CD14-positive monocyte (primary cell): ENCODE measurements around the gene AFF2. TPM values are rescaled to one million over a fixed set of nuclear protein-coding genes. Genes with fewer than 3 reads are reported as not detected.

ENCODE experiments used
- DNase-seq, 3 donors: peaks; one replicate each; pipeline ENCODE4 v3.0.0-alpha.2; 2011 to 2022
- H2AFZ ChIP-seq: 2 replicates; pipeline ENCODE4 v1.6.0; 2012; ENCODE audit warnings: mild to moderate bottlenecking, low read depth, low read length, inconsistent platforms; ENCODE audit not compliant: insufficient read depth, poor library complexity, severe bottlenecking
- H3K27ac ChIP-seq, 2 donors: 1 replicate in 1 of 2; 2 replicates in 1 of 2; pipeline ENCODE4 v1.5.1; 2012 to 2013; ENCODE audit warnings: low read length in 2 of 2, control low read depth in 1 of 2, inconsistent platforms in 1 of 2, low read depth in 1 of 2, mild to moderate bottlenecking in 1 of 2
- H3K27me3 ChIP-seq, 2 donors: one replicate each; pipeline versions ENCODE4 v1.6.0 to v1.6.1; 2011 to 2013; ENCODE audit warnings: low read length in 2 of 2; ENCODE audit not compliant: control insufficient read depth in 2 of 2, insufficient read depth in 2 of 2
- H3K36me3 ChIP-seq, 2 donors: replicated peaks in 1 of 2; 1 replicate in 1 of 2; 2 replicates in 1 of 2; pipeline versions ENCODE4 v1.5.1 to v1.6.1; 2012 to 2013; ENCODE audit warnings: low read length in 2 of 2, control low read depth in 1 of 2, inconsistent platforms in 1 of 2, mild to moderate bottlenecking in 1 of 2; ENCODE audit not compliant: insufficient read depth in 2 of 2, control insufficient read depth in 1 of 2
- H3K4me1 ChIP-seq, 2 donors: 1 replicate in 1 of 2; 2 replicates in 1 of 2; pipeline versions ENCODE4 v1.5.1 to v1.6.1; 2012 to 2013; ENCODE audit warnings: low read length in 2 of 2, control low read depth in 1 of 2, inconsistent platforms in 1 of 2, mild to moderate bottlenecking in 1 of 2, moderate library complexity in 1 of 2; ENCODE audit not compliant: insufficient read depth in 2 of 2, control insufficient read depth in 1 of 2
- H3K4me2 ChIP-seq: replicated peaks from 2 replicates; pipeline ENCODE3; 2012; ENCODE audit warnings: low read length, moderate library complexity, mild to moderate bottlenecking; ENCODE audit not compliant: poor library complexity, severe bottlenecking; ENCODE audit errors: extremely low read depth
- H3K4me3 ChIP-seq, 3 experiments: fragments of 200-600 bp in 1 of 3; sonication (generic) in 1 of 3; replicated peaks in 1 of 3; 1 replicate in 2 of 3; 2 replicates in 1 of 3; pipeline ENCODE4 v1.5.1; 2011 to 2013; ENCODE audit warnings: low read length in 3 of 3, mild to moderate bottlenecking in 3 of 3, control low read depth in 2 of 3, low read depth in 2 of 3, inconsistent platforms in 1 of 3, moderate library complexity in 1 of 3
- H3K79me2 ChIP-seq: 2 replicates; pipeline ENCODE4 v1.6.0; 2012; ENCODE audit warnings: mild to moderate bottlenecking, control low read depth, inconsistent platforms, low read length, moderate library complexity; ENCODE audit not compliant: insufficient read depth
- H3K9ac ChIP-seq: 2 replicates; pipeline ENCODE4 v1.6.0; 2017; ENCODE audit warnings: low read length, mild to moderate bottlenecking; ENCODE audit not compliant: insufficient read depth, poor library complexity, severe bottlenecking
- H3K9me3 ChIP-seq, 2 donors: replicated peaks in 1 of 2; 1 replicate in 1 of 2; 2 replicates in 1 of 2; pipeline versions ENCODE4 v1.5.1 to v1.6.1; 2012 to 2013; ENCODE audit warnings: low read length in 2 of 2, control low read depth in 1 of 2; ENCODE audit not compliant: control insufficient read depth in 1 of 2, insufficient read depth in 1 of 2
- H4K20me1 ChIP-seq: 2 replicates; pipeline ENCODE4 v1.6.0; 2012; ENCODE audit warnings: mild to moderate bottlenecking, low read length, control low read depth, moderate library complexity; ENCODE audit not compliant: insufficient read depth
- H3K27ac Mint-ChIP-seq, 7 donors: one replicate each; pipeline ENCODE4 v1.8.0; 2020; ENCODE audit warnings: mild to moderate bottlenecking in 7 of 7, mixed read lengths in 7 of 7, moderate library complexity in 6 of 7, inconsistent platforms in 2 of 7
- H3K27me3 Mint-ChIP-seq, 3 donors: one replicate each; pipeline ENCODE4 v1.8.0; 2021 to 2022; ENCODE audit warnings: low read depth in 3 of 3, mild to moderate bottlenecking in 3 of 3, mixed read lengths in 3 of 3, moderate library complexity in 3 of 3, inconsistent platforms in 1 of 3
- H3K36me3 Mint-ChIP-seq, 2 donors: one replicate each; pipeline ENCODE4 v1.8.0; 2020; ENCODE audit warnings: mixed read lengths in 2 of 2, inconsistent platforms in 1 of 2, mild to moderate bottlenecking in 1 of 2
- H3K4me1 Mint-ChIP-seq: one replicate; pipeline ENCODE4 v1.8.0; 2020; ENCODE audit warnings: mild to moderate bottlenecking, mixed read lengths
- H3K4me3 Mint-ChIP-seq, 2 donors: one replicate each; pipeline ENCODE4 v1.8.0; 2020; ENCODE audit warnings: mild to moderate bottlenecking in 2 of 2, mixed read lengths in 2 of 2, moderate library complexity in 1 of 2
- H3K9me3 Mint-ChIP-seq, 7 donors: one replicate each; pipeline ENCODE4 v1.8.0; 2020 to 2022; ENCODE audit warnings: mixed read lengths in 7 of 7, mild to moderate bottlenecking in 6 of 7, moderate library complexity in 6 of 7, inconsistent platforms in 2 of 7
- WGBS: methylation state at CpG from one replicate; pipeline ENCODE4 v1.1.5; 2013; ENCODE audit warnings: missing lambda C conversion rate; ENCODE audit not compliant: insufficient coverage; 5-methylcytosine and 5-hydroxymethylcytosine counted together
- intact Hi-C, 2 donors: fragments of 100-400 bp; cut with micrococcal nuclease; formaldehyde crosslinking; loops; one replicate each; pipeline versions ENCODE4 v1.15.0 to v1.15.1; 2023
- polyA plus RNA-seq, 3 donors: library from polyadenylated mRNA; depleted of rRNA in 1 of 3; unstranded in 2 of 3; stranded (reverse) in 1 of 3; fragments of 300-500 nt in 2 of 3; fragments of >200 nt in 1 of 3; fragmentation: Illumina TruSeq in 2 of 3; gene quantifications; 1 replicate in 2 of 3; 2 replicates in 1 of 3; pipeline ENCODE4 v1.2.3, GENCODE V29; 2012 to 2021
- TF ChIP-seq, protein P1 (sequence below): fragments of 200-600 bp; IDR thresholded peaks from one replicate; pipeline ENCODE4 v1.8.0; 2022; ENCODE audit warnings: antibody characterized with exemption, mild to moderate bottlenecking

The AFF2 gene
- polyA plus RNA-seq, 3 donors: 0.07 to 1.1 (median 0.70) TPM

DNA sequence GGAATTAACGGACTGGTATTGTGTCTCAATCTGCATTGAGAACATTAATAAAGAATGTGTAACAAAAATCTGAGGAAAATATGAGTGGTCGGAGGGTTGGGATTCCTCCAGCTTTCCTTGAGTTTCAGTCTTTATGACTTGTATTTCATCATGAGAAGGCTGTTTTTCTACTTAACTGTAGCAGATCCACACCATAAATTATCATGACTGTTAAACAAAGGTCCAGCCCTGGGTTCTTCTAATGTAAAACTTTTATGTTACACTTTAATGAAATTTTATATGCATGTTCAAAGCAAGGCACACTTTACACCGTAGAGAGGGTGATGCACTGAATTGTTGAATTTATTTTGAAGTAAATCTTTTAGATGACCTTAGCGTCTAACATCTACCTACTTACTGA, 7.0 kb downstream of the AFF2 start:
- DNase-seq: no peak
- Histone ChIP-seq H3K4me2 (no peak overlapping the region), H3K27ac (no peak overlapping the region), H3K4me1 (peaks cover 0 to under 1% of the 10 kb centered on the region in 2 donors), H2AFZ (no peak overlapping the region), H3K9ac (no peak overlapping the region), H3K27me3 (no peaks in the 10 kb centered on the region), H4K20me1 (no peaks in the 10 kb centered on the region), H3K9me3 (no peaks in the 10 kb centered on the region), H3K79me2 (peaks cover 12% of the 10 kb centered on the region), H3K4me3 (no peak overlapping the region), H3K36me3 (no peaks in the 10 kb centered on the region)
- WGBS: no CpG with 5 or more reads among the region's 4 CpGs
- H3K36me3 Mint-ChIP-seq: no peaks in the 10 kb centered on the region
- intact Hi-C loops: no loop called here
- TF ChIP-seq, protein P1, sequence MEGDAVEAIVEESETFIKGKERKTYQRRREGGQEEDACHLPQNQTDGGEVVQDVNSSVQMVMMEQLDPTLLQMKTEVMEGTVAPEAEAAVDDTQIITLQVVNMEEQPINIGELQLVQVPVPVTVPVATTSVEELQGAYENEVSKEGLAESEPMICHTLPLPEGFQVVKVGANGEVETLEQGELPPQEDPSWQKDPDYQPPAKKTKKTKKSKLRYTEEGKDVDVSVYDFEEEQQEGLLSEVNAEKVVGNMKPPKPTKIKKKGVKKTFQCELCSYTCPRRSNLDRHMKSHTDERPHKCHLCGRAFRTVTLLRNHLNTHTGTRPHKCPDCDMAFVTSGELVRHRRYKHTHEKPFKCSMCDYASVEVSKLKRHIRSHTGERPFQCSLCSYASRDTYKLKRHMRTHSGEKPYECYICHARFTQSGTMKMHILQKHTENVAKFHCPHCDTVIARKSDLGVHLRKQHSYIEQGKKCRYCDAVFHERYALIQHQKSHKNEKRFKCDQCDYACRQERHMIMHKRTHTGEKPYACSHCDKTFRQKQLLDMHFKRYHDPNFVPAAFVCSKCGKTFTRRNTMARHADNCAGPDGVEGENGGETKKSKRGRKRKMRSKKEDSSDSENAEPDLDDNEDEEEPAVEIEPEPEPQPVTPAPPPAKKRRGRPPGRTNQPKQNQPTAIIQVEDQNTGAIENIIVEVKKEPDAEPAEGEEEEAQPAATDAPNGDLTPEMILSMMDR: no peak
- no peaks in the 10 kb centered on the region for H3K9me3 Mint-ChIP-seq
- H3K4me1 Mint-ChIP-seq: no peaks in the 10 kb centered on the region
- no peak overlapping the region for H3K27ac Mint-ChIP-seq
- no peak overlapping the region for H3K4me3 Mint-ChIP-seq
- H3K27me3 Mint-ChIP-seq: no peaks in the 10 kb centered on the region

GRCh38 chrX:148512453-148512852, 12.0 kb downstream of the AFF2 start:
- H3K79me2 ChIP-seq: no peaks in the 10 kb centered on the region
- H3K27ac ChIP-seq: no peak overlapping the region
- no peak overlapping the region for H3K4me2 ChIP-seq
- Mint-ChIP-seq H3K36me3 (no peaks in the 10 kb centered on the region), H3K9me3 (no peaks in the 10 kb centered on the region), H3K27me3 (no peaks in the 10 kb centered on the region), H3K4me3 (no peak overlapping the region), H3K27ac (no peak overlapping the region), H3K4me1 (peaks cover 3% of the 10 kb centered on the region)
- no peak overlapping the region for H3K9ac ChIP-seq
- no peaks in the 10 kb centered on the region for H3K4me1 ChIP-seq
- no peaks in the 10 kb centered on the region for H4K20me1 ChIP-seq
- no peak overlapping the region for H2AFZ ChIP-seq
- no peaks in the 10 kb centered on the region for H3K36me3 ChIP-seq
- no peaks in the 10 kb centered on the region for H3K9me3 ChIP-seq
- TF ChIP-seq, protein P1: no peak
- WGBS: no CpG with 5 or more reads among the region's 2 CpGs
- H3K27me3 ChIP-seq: no peaks in the 10 kb centered on the region
- intact Hi-C loops: no loop called here
- no peak for DNase-seq
- no peak overlapping the region for H3K4me3 ChIP-seq
